Fibroblast of villous mesenchyme (primary cell): ENCODE measurements around the gene PTPRB. TPM values are rescaled to one million over a fixed set of nuclear protein-coding genes. Genes with fewer than 3 reads are reported as not detected.
"Not testable (repeated sequence)": the region's sequence is repeated elsewhere in the genome, so short reads cannot be mapped to it uniquely, and the experiment has no call there.

Source experiments
- DNase-seq: peaks from one replicate; pipeline ENCODE4 v3.0.0-alpha.2; 2010; ENCODE audit warnings: low read depth
- H3K4me3 ChIP-seq: 2 replicates; pipeline ENCODE4 v1.5.1; 2011; ENCODE audit warnings: low read depth, mild to moderate bottlenecking, low read length
- CTCF ChIP-seq: IDR thresholded peaks from 2 replicates; pipeline ENCODE4 v1.5.1; 2012; ENCODE audit warnings: low read depth, mild to moderate bottlenecking, low read length; ENCODE audit not compliant: insufficient read depth
- total RNA-seq: library from RNA; depleted of rRNA; stranded (reverse); fragments of >200 nt; gene quantifications from 2 replicates; pipeline ENCODE4 v1.2.3, GENCODE V29; 2012

PTPRB gene
- total RNA-seq, 1 donor, result 0.43 TPM

GRCh38 chr12:70508178-70508577, 129.1 kb downstream of the PTPRB start:
- TF ChIP-seq CTCF, result no peak
- no peak overlapping the region for H3K4me3 ChIP-seq
- no peak for DNase-seq

GRCh38 chr12:70507442-70507841, 129.8 kb downstream of the PTPRB start:
- H3K4me3 ChIP-seq, result no peak overlapping the region
- TF ChIP-seq CTCF, result no peak
- DNase-seq, result no peak

GRCh38 chr12:70497508-70497907, 139.7 kb downstream of the PTPRB start:
- no peak for TF ChIP-seq CTCF
- no peak overlapping the region for H3K4me3 ChIP-seq
- DNase-seq, result no peak

- H3K4me3 ChIP-seq, DNase-seq: not testable (repeated sequence)
Measured at GRCh38 chr12:70492904-70493303, 144.3 kb downstream of the PTPRB start.

GRCh38 chr12:70490928-70491327, 146.3 kb downstream of the PTPRB start:
- H3K4me3 ChIP-seq, DNase-seq: not testable (repeated sequence)

GRCh38 chr12:70487440-70487839, 149.8 kb downstream of the PTPRB start:
- DNase-seq, result no peak
- no peak for TF ChIP-seq CTCF
- no peak overlapping the region for H3K4me3 ChIP-seq

GRCh38 chr12:70486588-70486987, 150.6 kb downstream of the PTPRB start:
- DNase-seq, result no peak
- no peak for TF ChIP-seq CTCF
- no peak overlapping the region for H3K4me3 ChIP-seq

- H3K4me3 ChIP-seq, result no peak overlapping the region
- no peak for TF ChIP-seq CTCF
- no peak for DNase-seq
Measured at GRCh38 chr12:70485704-70486103, 151.5 kb downstream of the PTPRB start.
